ENCODE results near the gene NECAP2.
"Not testable (repeated sequence)": the region's sequence is repeated elsewhere in the genome, so short reads cannot be mapped to it uniquely, and the experiment has no call there.

DNA sequence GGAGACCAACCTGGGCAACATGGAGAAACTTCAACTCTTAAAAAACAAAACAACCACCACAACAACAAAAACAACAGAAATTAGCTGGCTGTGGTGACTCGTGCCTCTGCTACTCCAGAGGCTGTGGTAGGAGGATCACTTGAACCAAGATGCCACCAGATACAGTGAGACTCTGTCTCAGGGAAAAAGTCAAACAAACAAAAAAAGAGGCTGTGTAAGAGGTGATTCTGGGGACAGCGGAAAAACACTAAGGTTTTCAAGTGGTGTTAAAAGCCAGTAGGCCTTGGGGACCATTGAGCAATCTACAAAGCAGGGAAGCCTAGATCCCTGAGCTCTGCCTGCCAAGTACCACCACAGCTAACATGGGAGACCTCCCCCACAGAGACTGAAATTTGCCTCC lies 65.3 kb downstream of the NECAP2 start:
- TF ChIP-seq POLR2AphosphoS5 (IDR thresholded peaks at IDR 0.05; ENCODE audit: low read length); SREBF1 (IDR thresholded peaks at IDR 0.05; ENCODE audit: low read length); NFYB (IDR thresholded peaks at IDR 0.05; ENCODE audit: insufficient read depth, low read depth, low read length): not testable (repeated sequence)

Measured in GM12878 (cell line).